Lung (tissue), 12 donors: ENCODE data around the gene RIC3. TPM values are rescaled to one million over a fixed set of nuclear protein-coding genes. Genes with fewer than 3 reads are reported as not detected.

Source experiments
- ATAC-seq: fragments of 200-7000 bp; cut with Tn5 transposase; one replicate; pipeline ENCODE4 v1.9.1; 2020; ENCODE audit warnings: moderate number of reproducible peaks; ENCODE audit not compliant: insufficient read depth, low FRiP score
- DNase-seq, 3 donors: peaks; one replicate each; pipeline ENCODE4 v3.0.0-alpha.2; 2013 to 2017
- H3K27ac ChIP-seq, 2 donors: one replicate each; pipeline ENCODE4 v1.5.1; 2013; ENCODE audit warnings: mild to moderate bottlenecking in 2 of 2, moderate library complexity in 2 of 2, control low read depth in 1 of 2, inconsistent platforms in 1 of 2, low read depth in 1 of 2, low read length in 1 of 2
- H3K27me3 ChIP-seq, 3 donors: one replicate each; pipeline ENCODE4 v1.5.1; 2013; ENCODE audit warnings: low read length in 2 of 3; ENCODE audit not compliant: control insufficient read depth in 3 of 3, insufficient read depth in 3 of 3
- H3K36me3 ChIP-seq, 4 donors: one replicate each; pipeline ENCODE4 v1.5.1; 2013; ENCODE audit warnings: low read length in 4 of 4, mild to moderate bottlenecking in 1 of 4, moderate library complexity in 1 of 4; ENCODE audit not compliant: control insufficient read depth in 4 of 4, insufficient read depth in 4 of 4
- H3K4me1 ChIP-seq, 5 donors: one replicate each; pipeline ENCODE4 v1.5.1; 2013; ENCODE audit warnings: low read length in 5 of 5, mild to moderate bottlenecking in 2 of 5, moderate library complexity in 1 of 5; ENCODE audit not compliant: control insufficient read depth in 5 of 5, insufficient read depth in 5 of 5
- H3K4me3 ChIP-seq: one replicate; pipeline ENCODE4 v1.5.1; 2013; ENCODE audit warnings: mild to moderate bottlenecking, control low read depth, moderate library complexity
- H3K9ac ChIP-seq, 2 donors: one replicate each; pipeline ENCODE4 v1.5.1; 2013; ENCODE audit warnings: low read length in 2 of 2, control low read depth in 1 of 2; ENCODE audit not compliant: insufficient read depth in 1 of 2
- H3K9me3 ChIP-seq, 4 donors: one replicate each; pipeline ENCODE4 v1.5.1; 2013; ENCODE audit warnings: low read length in 3 of 4, mild to moderate bottlenecking in 1 of 4, moderate library complexity in 1 of 4; ENCODE audit not compliant: control insufficient read depth in 4 of 4, insufficient read depth in 3 of 4
- WGBS, 2 donors: extraction: QIAGEN DNeasy Blood & Tissue Kit; methylation state at CpG; one replicate each; pipeline ENCODE4 v1.1.7; 2013; 5-methylcytosine and 5-hydroxymethylcytosine counted together
- polyA plus RNA-seq, 2 donors: library from polyadenylated mRNA; stranded (reverse); fragments of 200-250 nt; gene quantifications; one replicate each; pipeline ENCODE4 v1.2.1, GENCODE V29; 2013
- total RNA-seq, 2 donors: library from RNA; depleted of rRNA in 1 of 2; stranded (reverse); fragments of >200 nt in 1 of 2; gene quantifications; one replicate each; pipeline ENCODE4 v1.2.1, GENCODE V29; 2014 to 2021
- TF ChIP-seq, protein P1 (sequence below): IDR thresholded peaks from 2 replicates; pipeline ENCODE4 v1.5.1; 2012; ENCODE audit warnings: mild to moderate bottlenecking; ENCODE audit errors: control extremely low read depth, extremely low read depth
- donor health status: control.
- donor health status: control.
- donor health status: Bipolar disorder and iron deficiency.
- donor health status: healthy.
- donor health status: DM: yes; HTN: yes; CAD: no.

Gene RIC3
- total and polyA plus RNA-seq, 4 donors: 2.0 to 10.2 (median 9.7) TPM

DNA sequence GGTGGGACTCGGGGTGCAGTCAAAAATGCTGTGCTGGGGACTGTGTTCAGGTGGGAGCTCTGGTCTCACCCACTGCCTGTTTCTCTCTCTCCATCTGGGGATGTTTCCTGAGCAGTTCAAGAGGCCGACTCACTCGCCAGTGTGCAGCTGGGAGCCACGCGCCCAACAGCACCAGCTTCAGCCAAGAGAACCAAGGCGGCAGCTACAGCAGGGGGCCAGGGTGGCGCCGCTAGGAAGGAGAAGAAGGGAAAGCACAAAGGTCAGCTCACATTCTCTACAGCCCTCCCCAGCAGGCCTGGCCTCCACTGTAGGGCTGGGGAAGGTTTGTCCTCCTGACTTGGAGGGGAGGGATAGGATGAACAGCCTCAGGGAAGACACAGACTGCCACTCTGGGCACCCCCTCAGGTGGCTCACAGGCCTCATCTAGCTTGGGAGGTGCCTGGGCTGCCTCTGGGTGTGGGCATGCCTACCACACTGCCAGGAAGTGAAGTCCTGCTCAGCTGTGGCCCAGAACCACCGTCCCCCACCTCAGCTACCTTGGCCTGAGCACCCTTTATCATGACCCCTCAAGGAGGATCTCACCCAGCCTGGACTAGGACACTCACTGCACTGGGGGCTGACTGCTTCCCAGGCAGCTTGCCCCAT, 74.8 kb downstream of the RIC3 start:
- Histone ChIP-seq H3K4me1 (peaks cover 0 to 6% (median 0%) of the 10 kb centered on the region in 5 donors), H3K27ac (no peak overlapping the region), H3K9ac (no peak overlapping the region), H3K4me3 (no peak overlapping the region), H3K36me3 (peaks cover 0 to 33% (median 16%) of the 10 kb centered on the region in 4 donors), H3K27me3 (no peaks in the 10 kb centered on the region), H3K9me3 (peaks cover 0 to 2% (median 0%) of the 10 kb centered on the region in 4 donors)
- WGBS, 2 donors: 89 to 91% methylated on average over 9 of the region's 9 CpGs
- ATAC-seq: no peak
- TF ChIP-seq, protein P1, sequence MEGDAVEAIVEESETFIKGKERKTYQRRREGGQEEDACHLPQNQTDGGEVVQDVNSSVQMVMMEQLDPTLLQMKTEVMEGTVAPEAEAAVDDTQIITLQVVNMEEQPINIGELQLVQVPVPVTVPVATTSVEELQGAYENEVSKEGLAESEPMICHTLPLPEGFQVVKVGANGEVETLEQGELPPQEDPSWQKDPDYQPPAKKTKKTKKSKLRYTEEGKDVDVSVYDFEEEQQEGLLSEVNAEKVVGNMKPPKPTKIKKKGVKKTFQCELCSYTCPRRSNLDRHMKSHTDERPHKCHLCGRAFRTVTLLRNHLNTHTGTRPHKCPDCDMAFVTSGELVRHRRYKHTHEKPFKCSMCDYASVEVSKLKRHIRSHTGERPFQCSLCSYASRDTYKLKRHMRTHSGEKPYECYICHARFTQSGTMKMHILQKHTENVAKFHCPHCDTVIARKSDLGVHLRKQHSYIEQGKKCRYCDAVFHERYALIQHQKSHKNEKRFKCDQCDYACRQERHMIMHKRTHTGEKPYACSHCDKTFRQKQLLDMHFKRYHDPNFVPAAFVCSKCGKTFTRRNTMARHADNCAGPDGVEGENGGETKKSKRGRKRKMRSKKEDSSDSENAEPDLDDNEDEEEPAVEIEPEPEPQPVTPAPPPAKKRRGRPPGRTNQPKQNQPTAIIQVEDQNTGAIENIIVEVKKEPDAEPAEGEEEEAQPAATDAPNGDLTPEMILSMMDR: no peak
- no peak for DNase-seq

DNA sequence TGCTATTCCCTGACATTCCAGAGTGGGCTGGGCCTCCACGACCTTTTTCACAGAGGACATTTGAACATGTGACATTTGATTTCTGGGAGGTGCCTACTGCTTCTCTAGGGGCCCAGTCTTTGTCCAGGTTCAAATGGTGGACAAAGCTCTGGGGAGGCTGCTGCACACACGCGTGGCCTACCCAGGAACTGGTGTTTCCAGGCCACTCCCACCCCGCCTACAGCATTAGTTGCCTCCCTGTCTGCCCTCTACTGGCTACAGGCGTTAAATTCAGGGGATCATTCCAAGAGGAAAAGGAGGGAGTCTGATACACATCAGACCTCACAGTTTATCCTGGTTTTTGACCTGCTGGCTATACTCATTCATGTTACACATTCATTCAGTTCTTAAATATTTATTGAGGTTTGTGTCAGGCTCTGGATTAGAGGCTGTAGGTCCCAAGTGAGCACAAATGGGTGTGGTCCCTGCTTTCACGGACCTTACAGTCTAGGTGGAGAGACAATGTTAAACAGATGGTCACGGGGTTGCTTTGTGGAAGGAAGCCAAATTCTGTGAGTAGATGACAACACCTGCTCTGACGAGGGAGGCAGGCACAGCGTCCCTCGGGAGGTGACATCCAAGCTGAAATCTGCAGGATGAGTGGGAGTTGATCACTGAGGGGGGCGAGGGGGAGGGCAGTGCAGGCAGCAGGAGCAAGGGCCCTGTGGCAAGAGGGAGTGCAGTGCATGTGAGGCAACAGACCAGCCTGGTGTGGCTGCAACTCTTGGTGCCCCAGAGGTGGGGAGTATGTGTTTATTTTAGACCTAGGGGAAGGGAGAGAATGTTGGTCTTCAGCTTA, 76.0 kb downstream of the RIC3 start:
- no peaks in the 10 kb centered on the region for H3K27me3 ChIP-seq
- H3K4me1 ChIP-seq: peaks cover 0 to 7% (median 0%) of the 10 kb centered on the region in 5 donors
- TF ChIP-seq, protein P1: no peak
- no peak overlapping the region for H3K4me3 ChIP-seq
- 48 to 52% methylated on average over 11 of the region's 11 CpGs for WGBS, 2 donors
- peaks cover 0 to 2% (median 0%) of the 10 kb centered on the region in 4 donors for H3K9me3 ChIP-seq
- H3K36me3 ChIP-seq: peaks cover 0 to 24% (median 11%) of the 10 kb centered on the region in 4 donors
- no peak overlapping the region for H3K9ac ChIP-seq
- DNase-seq (peak; percentile 61 to 67 (median 64)), ATAC-seq (peak; percentile 68)
- no peak overlapping the region for H3K27ac ChIP-seq

DNA sequence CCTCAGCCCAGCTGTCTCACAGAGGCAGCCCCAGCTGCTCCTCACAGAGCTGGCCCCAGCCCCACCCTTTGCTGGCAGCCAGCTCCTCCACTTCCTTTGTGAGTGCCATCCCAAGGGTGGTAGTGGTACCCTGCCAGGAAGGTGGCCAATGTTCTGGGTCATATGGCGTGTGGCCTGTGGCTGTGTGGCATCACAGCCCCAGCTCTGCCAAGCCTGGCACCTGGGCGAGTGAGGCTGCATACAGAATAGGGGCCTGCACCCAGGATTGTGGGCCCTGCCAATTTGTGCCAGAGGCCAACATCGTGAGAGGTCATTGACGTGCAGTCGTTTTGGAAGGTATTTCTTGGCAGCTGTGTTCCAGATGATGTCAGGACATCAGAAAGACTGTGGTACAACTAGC, 77.1 kb downstream of the RIC3 start:
- TF ChIP-seq, protein P1: no peak
- Histone ChIP-seq H3K27ac (no peak overlapping the region), H3K4me1 (peaks cover 0 to 18% (median 8%) of the 10 kb centered on the region in 5 donors), H3K9me3 (peaks cover 0 to 2% (median 0%) of the 10 kb centered on the region in 4 donors), H3K27me3 (no peaks in the 10 kb centered on the region), H3K36me3 (peaks cover 0 to 18% (median 6%) of the 10 kb centered on the region in 4 donors), H3K9ac (no peak overlapping the region), H3K4me3 (no peak overlapping the region)
- 83 to 86% methylated on average over 5 of the region's 5 CpGs for WGBS, 2 donors
- no peak for ATAC-seq
- DNase-seq: peak in 1 of 3 donors; percentile 5
